Liver (tissue), 9 donors: ENCODE results near the gene ARFRP1. TPM values are rescaled to one million over a fixed set of nuclear protein-coding genes. Genes with fewer than 3 reads are reported as not detected.

Experiments used
- DNase-seq: peaks from one replicate; pipeline ENCODE4 v3.0.0-alpha.2; 2017; ENCODE audit warnings: low spot score
- H3K27ac ChIP-seq, 2 donors: one replicate each; pipeline ENCODE4 v1.7.0; 2013; ENCODE audit warnings: inconsistent platforms in 2 of 2, low read length in 2 of 2, control low read depth in 1 of 2, low read depth in 1 of 2, mild to moderate bottlenecking in 1 of 2
- H3K27me3 ChIP-seq, 4 donors: one replicate each; pipeline versions ENCODE4 v1.6.1 to v1.7.0; 2013; ENCODE audit warnings: low read length in 3 of 4, inconsistent platforms in 1 of 4, mild to moderate bottlenecking in 1 of 4, moderate library complexity in 1 of 4; ENCODE audit not compliant: control insufficient read depth in 4 of 4, insufficient read depth in 4 of 4
- H3K36me3 ChIP-seq, 4 donors: one replicate each; pipeline versions ENCODE4 v1.6.1 to v1.7.0; 2013; ENCODE audit warnings: low read length in 3 of 4, mild to moderate bottlenecking in 3 of 4, low read depth in 1 of 4, moderate library complexity in 1 of 4; ENCODE audit not compliant: control insufficient read depth in 4 of 4, insufficient read depth in 3 of 4
- H3K4me1 ChIP-seq, 4 donors: one replicate each; pipeline versions ENCODE4 v1.6.1 to v1.7.0; 2013; ENCODE audit warnings: low read length in 3 of 4, mild to moderate bottlenecking in 3 of 4, moderate library complexity in 1 of 4; ENCODE audit not compliant: control insufficient read depth in 4 of 4, insufficient read depth in 4 of 4
- H3K4me3 ChIP-seq, 3 donors: one replicate each; pipeline versions ENCODE4 v1.6.1 to v1.7.0; 2013; ENCODE audit warnings: low read length in 3 of 3, control low read depth in 1 of 3, low read depth in 1 of 3, mild to moderate bottlenecking in 1 of 3
- H3K9ac ChIP-seq, 2 donors: one replicate each; pipeline ENCODE4 v1.7.0; 2013; ENCODE audit warnings: low read length in 2 of 2, mild to moderate bottlenecking in 2 of 2, moderate library complexity in 2 of 2, control low read depth in 1 of 2, low read depth in 1 of 2
- H3K9me3 ChIP-seq, 4 donors: one replicate each; pipeline versions ENCODE4 v1.6.1 to v1.7.0; 2013; ENCODE audit warnings: low read length in 3 of 4; ENCODE audit not compliant: control insufficient read depth in 4 of 4
- EGR1 ChIP-seq, 2 donors: IDR thresholded peaks; 2 replicates each; pipeline ENCODE4 v1.6.1; 2016 to 2018; ENCODE audit warnings: antibody characterized with exemption in 2 of 2, low read depth in 2 of 2
- FOXA1 ChIP-seq: IDR thresholded peaks from 2 replicates; pipeline ENCODE4 v1.6.1; 2016; ENCODE audit warnings: antibody characterized with exemption
- FOXA2 ChIP-seq: IDR thresholded peaks from 2 replicates; pipeline ENCODE4 v1.6.1; 2016; ENCODE audit warnings: antibody characterized with exemption
- GABPA ChIP-seq, 2 donors: IDR thresholded peaks in 1 of 2; conservative IDR thresholded peaks in 1 of 2; 2 replicates each; pipeline ENCODE4 v1.6.1; 2016; ENCODE audit warnings: antibody characterized with exemption in 2 of 2, mild to moderate bottlenecking in 1 of 2, moderate library complexity in 1 of 2
- HNF4A ChIP-seq, 2 donors: conservative IDR thresholded peaks; 2 replicates each; pipeline ENCODE4 v1.6.1; 2016; ENCODE audit warnings: antibody characterized with exemption in 2 of 2, mild to moderate bottlenecking in 2 of 2
- HNF4G ChIP-seq: IDR thresholded peaks from 2 replicates; pipeline ENCODE4 v1.6.1; 2016; ENCODE audit warnings: antibody characterized with exemption
- JUND ChIP-seq, 2 donors: IDR thresholded peaks; 2 replicates each; pipeline ENCODE4 v1.6.1; 2016; ENCODE audit warnings: antibody characterized with exemption in 2 of 2
- MAX ChIP-seq: IDR thresholded peaks from 2 replicates; pipeline ENCODE4 v1.6.1; 2016; ENCODE audit warnings: antibody characterized with exemption
- NR2F2 ChIP-seq: IDR thresholded peaks from 2 replicates; pipeline ENCODE4 v1.6.1; 2016; ENCODE audit warnings: antibody characterized with exemption
- RAD21 ChIP-seq, 2 donors: IDR thresholded peaks; 2 replicates each; pipeline ENCODE4 v1.6.1; 2016; ENCODE audit warnings: antibody characterized with exemption in 2 of 2, mild to moderate bottlenecking in 2 of 2
- RXRA ChIP-seq, 2 donors: IDR thresholded peaks; 2 replicates each; pipeline ENCODE4 v1.6.1; 2017 to 2018; ENCODE audit warnings: antibody characterized with exemption in 2 of 2, mild to moderate bottlenecking in 1 of 2
- SP1 ChIP-seq: IDR thresholded peaks from 2 replicates; pipeline ENCODE4 v1.6.1; 2018; ENCODE audit warnings: antibody characterized with exemption, mild to moderate bottlenecking
- TAF1 ChIP-seq: conservative IDR thresholded peaks from 2 replicates; pipeline ENCODE4 v1.6.1; 2016; ENCODE audit warnings: antibody characterized with exemption, mild to moderate bottlenecking
- YY1 ChIP-seq: IDR thresholded peaks from 2 replicates; pipeline ENCODE4 v1.6.1; 2016; ENCODE audit warnings: antibody characterized with exemption, mild to moderate bottlenecking
- ZBTB33 ChIP-seq: IDR thresholded peaks from 2 replicates; pipeline ENCODE4 v1.6.1; 2016; ENCODE audit warnings: antibody characterized with exemption
- WGBS: extraction: QIAGEN DNeasy Blood & Tissue Kit; methylation state at CpG from one replicate; pipeline ENCODE4 v1.1.7; 2013; 5-methylcytosine and 5-hydroxymethylcytosine counted together
- polyA plus RNA-seq, 2 donors: library from polyadenylated mRNA; stranded (reverse) in 1 of 2; unstranded in 1 of 2; fragments of 200-250 nt in 1 of 2; fragments of >200 nt in 1 of 2; fragmentation: Nextera tagmentation in 1 of 2; extraction: Ambion mirVana in 1 of 2; gene quantifications; one replicate each; pipeline versions ENCODE4 v1.2.1 to v1.2.3, GENCODE V29; 2013 to 2015
- total RNA-seq, 2 donors: library from RNA; depleted of rRNA; stranded (reverse); fragments of >200 nt; gene quantifications; one replicate each; pipeline ENCODE4 v1.2.3, GENCODE V29; 2014
- TF ChIP-seq, protein P1 (sequence below): fragments of 150-350 bp; IDR thresholded peaks from 2 replicates; pipeline ENCODE4 v1.5.1; 2017; ENCODE audit warnings: improper control_type of control experiment, low read depth, low read length; ENCODE audit not compliant: missing input control
- TF ChIP-seq, protein P2 (sequence below): IDR thresholded peaks from 2 replicates; pipeline ENCODE4 v1.6.1; 2016; ENCODE audit warnings: antibody characterized with exemption
- TF ChIP-seq, protein P3 (sequence below): IDR thresholded peaks from 2 replicates; pipeline ENCODE4 v1.6.1; 2016; ENCODE audit warnings: antibody characterized with exemption, mild to moderate bottlenecking
- donor health status: healthy.
- donor health status: healthy.
- donor health status: healthy.
- donor health status: healthy.
- donor health status: healthy.

ARFRP1 gene
- total and polyA plus RNA-seq, 4 donors = 14.2 to 26.9 (median 20.5) TPM

DNA sequence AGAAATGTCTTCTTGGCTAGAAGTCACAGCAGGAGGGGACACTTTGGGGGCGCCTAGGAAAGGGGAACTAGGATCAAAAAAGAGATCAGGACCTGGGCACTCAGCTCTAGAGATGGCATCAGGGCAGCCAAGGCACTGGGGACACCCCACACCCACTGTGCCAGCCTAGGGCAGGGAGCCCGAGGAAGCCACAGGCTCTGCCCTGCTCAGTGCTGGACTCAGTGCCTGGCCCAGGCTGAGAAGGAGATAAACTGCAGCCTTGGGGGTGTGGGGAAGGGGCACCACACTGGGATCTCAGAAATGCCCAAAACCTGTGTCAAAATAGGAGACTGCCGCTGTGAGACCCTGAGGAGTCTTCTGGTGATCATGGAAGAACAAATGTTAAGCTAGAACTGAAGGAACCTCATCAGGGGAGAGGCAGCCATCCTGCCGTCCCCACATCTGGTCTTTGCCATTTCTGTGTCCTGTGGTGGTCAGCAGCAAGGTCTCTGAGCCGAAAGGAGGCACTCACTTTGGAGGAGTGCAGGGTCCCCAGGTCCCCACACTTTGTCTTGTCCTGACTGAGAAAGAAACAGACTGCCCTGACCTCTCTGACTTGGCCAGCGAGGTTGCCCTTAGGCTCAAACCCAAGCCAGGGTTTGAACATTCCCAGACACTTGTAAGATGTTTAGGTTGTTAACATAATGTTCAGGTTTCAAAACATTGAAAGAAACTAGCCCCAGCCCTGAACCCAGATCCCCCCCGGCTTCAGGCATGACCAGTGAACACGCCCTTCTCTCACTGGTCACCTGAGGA is 2.3 kb downstream of the ARFRP1 start:
- TF ChIP-seq FOXA2 (no peak), RXRA (IDR thresholded peaks at IDR 0.05) (no peak), EGR1 (IDR thresholded peaks at IDR 0.05; ENCODE audit: low read depth in 2 of 2) (no peak)
- TF ChIP-seq, protein P1, sequence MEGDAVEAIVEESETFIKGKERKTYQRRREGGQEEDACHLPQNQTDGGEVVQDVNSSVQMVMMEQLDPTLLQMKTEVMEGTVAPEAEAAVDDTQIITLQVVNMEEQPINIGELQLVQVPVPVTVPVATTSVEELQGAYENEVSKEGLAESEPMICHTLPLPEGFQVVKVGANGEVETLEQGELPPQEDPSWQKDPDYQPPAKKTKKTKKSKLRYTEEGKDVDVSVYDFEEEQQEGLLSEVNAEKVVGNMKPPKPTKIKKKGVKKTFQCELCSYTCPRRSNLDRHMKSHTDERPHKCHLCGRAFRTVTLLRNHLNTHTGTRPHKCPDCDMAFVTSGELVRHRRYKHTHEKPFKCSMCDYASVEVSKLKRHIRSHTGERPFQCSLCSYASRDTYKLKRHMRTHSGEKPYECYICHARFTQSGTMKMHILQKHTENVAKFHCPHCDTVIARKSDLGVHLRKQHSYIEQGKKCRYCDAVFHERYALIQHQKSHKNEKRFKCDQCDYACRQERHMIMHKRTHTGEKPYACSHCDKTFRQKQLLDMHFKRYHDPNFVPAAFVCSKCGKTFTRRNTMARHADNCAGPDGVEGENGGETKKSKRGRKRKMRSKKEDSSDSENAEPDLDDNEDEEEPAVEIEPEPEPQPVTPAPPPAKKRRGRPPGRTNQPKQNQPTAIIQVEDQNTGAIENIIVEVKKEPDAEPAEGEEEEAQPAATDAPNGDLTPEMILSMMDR = no peak
- DNase-seq = no peak
- Histone ChIP-seq H3K27me3 (no peaks in the 10 kb centered on the region), H3K4me3 (no peak overlapping the region), H3K9me3 (no peaks in the 10 kb centered on the region), H3K27ac (no peak overlapping the region), H3K4me1 (peaks cover 5 to 27% (median 24%) of the 10 kb centered on the region in 4 donors), H3K36me3 (peaks cover 0 to 23% (median 9%) of the 10 kb centered on the region in 4 donors), H3K9ac (no peak overlapping the region)
- WGBS = 92% methylated on average over 8 of the region's 8 CpGs

DNA sequence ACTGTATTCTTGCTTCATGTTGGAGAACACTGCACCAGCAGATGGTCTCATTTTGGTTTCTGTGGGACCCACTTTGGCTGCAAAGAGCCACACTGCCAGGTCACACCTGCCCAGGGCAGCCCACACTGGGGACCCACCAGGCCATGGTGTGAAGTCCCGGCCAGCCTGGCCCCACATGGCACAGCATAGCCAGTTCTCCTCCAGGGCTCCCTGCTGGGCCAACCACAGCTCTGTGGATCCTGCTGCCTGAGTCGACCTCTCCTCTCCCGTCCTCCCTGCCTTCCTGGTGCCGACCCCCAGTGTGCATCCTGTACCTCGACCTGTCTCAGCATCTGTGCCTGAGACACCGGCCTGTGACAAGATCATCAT is 3.0 kb downstream of the ARFRP1 start:
- H3K36me3 ChIP-seq = peaks cover 0 to 25% (median 9%) of the 10 kb centered on the region in 4 donors

More for the DNA sequence above, 3.0 kb downstream of the ARFRP1 start:
- DNase-seq = no peak
- Histone ChIP-seq H3K27me3 (no peaks in the 10 kb centered on the region), H3K9ac (no peak overlapping the region), H3K4me1 (peaks cover 5 to 27% (median 24%) of the 10 kb centered on the region in 4 donors), H3K4me3 (no peak overlapping the region), H3K27ac (no peak overlapping the region), H3K9me3 (no peaks in the 10 kb centered on the region)
- no peak for TF ChIP-seq GABPA (IDR thresholded peaks at IDR 0.05 in 1 of 2, conservative IDR thresholded peaks at IDR 0.05 in 1 of 2)
- no peak for TF ChIP-seq RXRA (IDR thresholded peaks at IDR 0.05)
- no peak for TF ChIP-seq JUND (IDR thresholded peaks at IDR 0.05)
- no peak for TF ChIP-seq EGR1 (IDR thresholded peaks at IDR 0.05; ENCODE audit: low read depth in 2 of 2)
- TF ChIP-seq FOXA2 = no peak
- no peak for TF ChIP-seq YY1
- TF ChIP-seq ZBTB33 = no peak
- TF ChIP-seq, protein P1 = no peak
- no peak for TF ChIP-seq HNF4A (conservative IDR thresholded peaks at IDR 0.05)
- TF ChIP-seq, protein P2, sequence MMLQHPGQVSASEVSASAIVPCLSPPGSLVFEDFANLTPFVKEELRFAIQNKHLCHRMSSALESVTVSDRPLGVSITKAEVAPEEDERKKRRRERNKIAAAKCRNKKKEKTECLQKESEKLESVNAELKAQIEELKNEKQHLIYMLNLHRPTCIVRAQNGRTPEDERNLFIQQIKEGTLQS = no peak
- no peak for TF ChIP-seq TAF1
- no peak for TF ChIP-seq RAD21 (IDR thresholded peaks at IDR 0.05)
- no peak for TF ChIP-seq NR2F2
- TF ChIP-seq, protein P3, sequence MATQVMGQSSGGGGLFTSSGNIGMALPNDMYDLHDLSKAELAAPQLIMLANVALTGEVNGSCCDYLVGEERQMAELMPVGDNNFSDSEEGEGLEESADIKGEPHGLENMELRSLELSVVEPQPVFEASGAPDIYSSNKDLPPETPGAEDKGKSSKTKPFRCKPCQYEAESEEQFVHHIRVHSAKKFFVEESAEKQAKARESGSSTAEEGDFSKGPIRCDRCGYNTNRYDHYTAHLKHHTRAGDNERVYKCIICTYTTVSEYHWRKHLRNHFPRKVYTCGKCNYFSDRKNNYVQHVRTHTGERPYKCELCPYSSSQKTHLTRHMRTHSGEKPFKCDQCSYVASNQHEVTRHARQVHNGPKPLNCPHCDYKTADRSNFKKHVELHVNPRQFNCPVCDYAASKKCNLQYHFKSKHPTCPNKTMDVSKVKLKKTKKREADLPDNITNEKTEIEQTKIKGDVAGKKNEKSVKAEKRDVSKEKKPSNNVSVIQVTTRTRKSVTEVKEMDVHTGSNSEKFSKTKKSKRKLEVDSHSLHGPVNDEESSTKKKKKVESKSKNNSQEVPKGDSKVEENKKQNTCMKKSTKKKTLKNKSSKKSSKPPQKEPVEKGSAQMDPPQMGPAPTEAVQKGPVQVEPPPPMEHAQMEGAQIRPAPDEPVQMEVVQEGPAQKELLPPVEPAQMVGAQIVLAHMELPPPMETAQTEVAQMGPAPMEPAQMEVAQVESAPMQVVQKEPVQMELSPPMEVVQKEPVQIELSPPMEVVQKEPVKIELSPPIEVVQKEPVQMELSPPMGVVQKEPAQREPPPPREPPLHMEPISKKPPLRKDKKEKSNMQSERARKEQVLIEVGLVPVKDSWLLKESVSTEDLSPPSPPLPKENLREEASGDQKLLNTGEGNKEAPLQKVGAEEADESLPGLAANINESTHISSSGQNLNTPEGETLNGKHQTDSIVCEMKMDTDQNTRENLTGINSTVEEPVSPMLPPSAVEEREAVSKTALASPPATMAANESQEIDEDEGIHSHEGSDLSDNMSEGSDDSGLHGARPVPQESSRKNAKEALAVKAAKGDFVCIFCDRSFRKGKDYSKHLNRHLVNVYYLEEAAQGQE = no peak
- no peak for TF ChIP-seq SP1
- TF ChIP-seq HNF4G = no peak
- no peak for TF ChIP-seq MAX
- TF ChIP-seq FOXA1 = no peak
- 76% methylated on average over 6 of the region's 6 CpGs for whole genome bisulfite sequencing
